ENCODE measurements around the gene SLC4A3.

- TF ChIP-seq, protein P1, sequence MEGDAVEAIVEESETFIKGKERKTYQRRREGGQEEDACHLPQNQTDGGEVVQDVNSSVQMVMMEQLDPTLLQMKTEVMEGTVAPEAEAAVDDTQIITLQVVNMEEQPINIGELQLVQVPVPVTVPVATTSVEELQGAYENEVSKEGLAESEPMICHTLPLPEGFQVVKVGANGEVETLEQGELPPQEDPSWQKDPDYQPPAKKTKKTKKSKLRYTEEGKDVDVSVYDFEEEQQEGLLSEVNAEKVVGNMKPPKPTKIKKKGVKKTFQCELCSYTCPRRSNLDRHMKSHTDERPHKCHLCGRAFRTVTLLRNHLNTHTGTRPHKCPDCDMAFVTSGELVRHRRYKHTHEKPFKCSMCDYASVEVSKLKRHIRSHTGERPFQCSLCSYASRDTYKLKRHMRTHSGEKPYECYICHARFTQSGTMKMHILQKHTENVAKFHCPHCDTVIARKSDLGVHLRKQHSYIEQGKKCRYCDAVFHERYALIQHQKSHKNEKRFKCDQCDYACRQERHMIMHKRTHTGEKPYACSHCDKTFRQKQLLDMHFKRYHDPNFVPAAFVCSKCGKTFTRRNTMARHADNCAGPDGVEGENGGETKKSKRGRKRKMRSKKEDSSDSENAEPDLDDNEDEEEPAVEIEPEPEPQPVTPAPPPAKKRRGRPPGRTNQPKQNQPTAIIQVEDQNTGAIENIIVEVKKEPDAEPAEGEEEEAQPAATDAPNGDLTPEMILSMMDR (IDR thresholded peaks at IDR 0.05): no peak
- TF ChIP-seq POLR2A (IDR thresholded peaks at IDR 0.05): no peak
Observed at GRCh38 chr2:219679041-219679440, 51.6 kb downstream of the SLC4A3 start.

Measured in vagina (tissue), 2 donors.